Activated naive CD4-positive, alpha-beta T cell treated with Interleukin-2 at 50 U/mL for 16 hours (primary cell): Measurements from ENCODE around the gene TMEM131.
"Not testable (repeated sequence)": the region's sequence is repeated elsewhere in the genome, so short reads cannot be mapped to it uniquely, and the experiment has no call there.

Experiments
- DNase-seq: peaks from one replicate; pipeline ENCODE4 v3.0.0-alpha.2; 2020

Gene TMEM131

GRCh38 chr2:97851172-97851571 lies 144.6 kb downstream of the TMEM131 start:
- DNase-seq, result no peak

GRCh38 chr2:97849881-97850528 lies 145.7 kb downstream of the TMEM131 start:
- DNase-seq, result no peak

GRCh38 chr2:97848306-97848705 lies 147.4 kb downstream of the TMEM131 start:
- DNase-seq, result no peak

GRCh38 chr2:97846716-97847115 lies 149.0 kb downstream of the TMEM131 start:
- DNase-seq, result not testable (repeated sequence)

- no peak for DNase-seq
Observed at GRCh38 chr2:97845818-97846217, 149.9 kb downstream of the TMEM131 start.

GRCh38 chr2:97845133-97845532 lies 150.6 kb downstream of the TMEM131 start:
- DNase-seq, result no peak

GRCh38 chr2:97844311-97844859 lies 151.4 kb downstream of the TMEM131 start:
- DNase-seq, result no peak

GRCh38 chr2:97840198-97840597 lies 155.6 kb downstream of the TMEM131 start:
- no peak for DNase-seq

- no peak for DNase-seq
Observed at GRCh38 chr2:97834610-97835009, 161.1 kb downstream of the TMEM131 start.

GRCh38 chr2:97831121-97831520 lies 164.6 kb downstream of the TMEM131 start:
- no peak for DNase-seq

- DNase-seq, result not testable (repeated sequence)
Observed at GRCh38 chr2:97829255-97829654, 166.5 kb downstream of the TMEM131 start.

- not testable (repeated sequence) for DNase-seq
Observed at GRCh38 chr2:97827013-97827412, 168.7 kb downstream of the TMEM131 start.

GRCh38 chr2:97826266-97826847 lies 169.4 kb downstream of the TMEM131 start:
- DNase-seq, result not testable (repeated sequence)

- not testable (repeated sequence) for DNase-seq
Observed at GRCh38 chr2:97824011-97824410, 171.7 kb downstream of the TMEM131 start.

- not testable (repeated sequence) for DNase-seq
Observed at GRCh38 chr2:97821862-97822261, 173.9 kb downstream of the TMEM131 start.

GRCh38 chr2:97819754-97820153 lies 176.0 kb downstream of the TMEM131 start:
- DNase-seq, result no peak

- DNase-seq, result no peak
Observed at GRCh38 chr2:97816411-97816810, 179.3 kb downstream of the TMEM131 start.

GRCh38 chr2:97812931-97813330 lies 182.8 kb downstream of the TMEM131 start:
- DNase-seq, result no peak

- DNase-seq, result no peak
Observed at GRCh38 chr2:97808816-97809215, 186.9 kb downstream of the TMEM131 start.

GRCh38 chr2:97806738-97807618 lies 188.8 kb downstream of the TMEM131 start:
- DNase-seq, result peak; percentile 80

GRCh38 chr2:97805776-97806175 lies 190.0 kb downstream of the TMEM131 start:
- no peak for DNase-seq

- DNase-seq, result no peak
Observed at GRCh38 chr2:97801028-97801427, 194.7 kb downstream of the TMEM131 start.

GRCh38 chr2:97798416-97798815 lies 197.3 kb downstream of the TMEM131 start:
- DNase-seq, result no peak
